Measurements from ENCODE around the gene NDUFA1.
"Not testable (repeated sequence)": the region's sequence is repeated elsewhere in the genome, so short reads cannot be mapped to it uniquely, and the experiment has no call there.

The NDUFA1 gene

DNA sequence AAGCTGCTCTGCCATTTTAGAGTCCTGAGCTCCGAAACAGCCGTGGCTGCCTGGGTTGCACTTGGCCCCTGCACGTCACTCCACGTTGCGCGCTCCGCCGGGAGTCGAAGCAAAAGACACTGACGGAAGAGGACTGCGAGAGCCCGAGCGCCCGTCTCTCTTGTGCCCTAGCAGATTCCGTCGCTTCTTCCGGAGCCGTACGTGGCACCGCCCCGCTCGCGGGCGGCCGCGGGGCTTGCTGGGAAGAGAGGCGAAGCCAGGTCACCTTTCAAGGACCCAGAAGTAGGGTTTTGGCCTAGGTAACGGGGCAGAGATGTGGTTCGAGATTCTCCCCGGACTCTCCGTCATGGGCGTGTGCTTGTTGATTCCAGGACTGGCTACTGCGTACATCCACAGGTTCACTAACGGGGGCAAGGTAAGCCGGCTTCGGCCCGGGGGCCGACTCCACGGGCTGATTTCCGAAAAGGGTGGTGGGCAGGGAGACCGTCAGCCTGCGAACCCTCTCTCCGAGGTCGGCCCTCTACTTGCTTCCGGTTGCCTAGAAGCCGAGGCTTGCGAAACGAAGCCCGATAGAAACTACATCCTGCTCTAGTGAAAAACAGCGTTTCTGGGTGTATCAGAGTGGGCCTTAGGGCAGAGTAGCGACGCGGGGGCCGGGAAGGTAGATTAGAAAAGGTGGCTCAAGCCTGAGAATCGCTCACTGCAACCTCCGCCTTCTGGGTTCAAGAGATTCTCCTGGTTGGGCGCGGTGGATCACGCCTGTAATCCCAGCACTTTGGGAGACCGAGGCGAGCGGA is at the start of gene NDUFA1, which contains the start of gene RNF113A:
TSS of gene NDUFA1 (plus strand) at position 234 of the 797 bp plus-strand sequence. CDS start at position 314, 80 bp downstream.
TSS of gene RNF113A (minus strand) at position 135 of the 797 bp plus-strand sequence. CDS start at position 15, 120 bp downstream.
- DNase-seq, result no peak

- not testable (repeated sequence) for DNase-seq
These were observed 47.4 kb upstream of the NDUFA1 start for GRCh38 chrX:119824221-119824620.

DNA sequence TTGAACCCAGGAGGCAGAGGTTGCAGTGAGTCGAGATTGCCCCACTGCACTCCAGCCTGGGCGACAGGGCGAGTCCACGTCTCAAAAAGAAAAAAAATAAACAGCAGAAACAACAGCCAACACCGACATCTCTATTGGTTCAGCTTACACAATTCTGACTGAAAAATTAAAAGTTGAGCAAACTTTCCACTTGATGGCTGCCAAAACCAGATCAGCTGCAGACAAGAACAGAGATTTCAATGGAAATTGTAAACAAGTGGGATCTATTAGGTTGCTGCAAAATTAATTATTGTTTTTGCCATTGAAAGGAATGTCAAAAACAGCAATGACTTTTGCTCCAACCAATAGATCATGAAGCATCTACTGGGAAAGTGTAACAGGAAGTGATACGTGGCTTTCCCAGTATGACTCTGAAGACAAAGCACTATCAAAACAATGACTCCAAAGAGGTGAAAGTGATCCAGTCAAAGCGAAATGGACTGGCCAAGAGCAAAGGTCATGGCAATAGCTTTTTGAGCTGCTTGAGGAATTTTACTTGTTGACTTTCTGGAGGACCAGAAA is 45.2 kb upstream of the NDUFA1 start:
- no peak for DNase-seq

- DNase-seq, result no peak
These were observed 43.2 kb upstream of the NDUFA1 start for GRCh38 chrX:119828446-119828845.

DNA sequence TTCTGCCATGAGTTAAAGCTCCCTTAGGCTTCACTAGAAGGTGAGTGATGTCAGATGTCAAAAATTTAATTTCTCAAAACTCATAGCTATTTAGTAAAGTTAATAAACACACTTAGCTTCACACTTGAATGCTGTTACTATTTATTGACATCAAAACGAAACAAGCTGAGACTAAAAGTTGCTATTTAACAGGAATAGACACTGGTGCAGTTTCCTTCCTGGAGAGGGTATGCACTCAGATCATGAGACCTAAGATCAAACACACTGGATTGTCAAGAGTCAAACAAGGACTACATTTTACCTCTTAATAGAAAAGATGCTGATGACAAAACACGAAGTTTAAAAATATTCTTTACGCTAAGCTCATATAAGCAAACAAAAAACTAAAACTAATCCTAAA is 37.7 kb upstream of the NDUFA1 start:
- DNase-seq, result no peak

DNA sequence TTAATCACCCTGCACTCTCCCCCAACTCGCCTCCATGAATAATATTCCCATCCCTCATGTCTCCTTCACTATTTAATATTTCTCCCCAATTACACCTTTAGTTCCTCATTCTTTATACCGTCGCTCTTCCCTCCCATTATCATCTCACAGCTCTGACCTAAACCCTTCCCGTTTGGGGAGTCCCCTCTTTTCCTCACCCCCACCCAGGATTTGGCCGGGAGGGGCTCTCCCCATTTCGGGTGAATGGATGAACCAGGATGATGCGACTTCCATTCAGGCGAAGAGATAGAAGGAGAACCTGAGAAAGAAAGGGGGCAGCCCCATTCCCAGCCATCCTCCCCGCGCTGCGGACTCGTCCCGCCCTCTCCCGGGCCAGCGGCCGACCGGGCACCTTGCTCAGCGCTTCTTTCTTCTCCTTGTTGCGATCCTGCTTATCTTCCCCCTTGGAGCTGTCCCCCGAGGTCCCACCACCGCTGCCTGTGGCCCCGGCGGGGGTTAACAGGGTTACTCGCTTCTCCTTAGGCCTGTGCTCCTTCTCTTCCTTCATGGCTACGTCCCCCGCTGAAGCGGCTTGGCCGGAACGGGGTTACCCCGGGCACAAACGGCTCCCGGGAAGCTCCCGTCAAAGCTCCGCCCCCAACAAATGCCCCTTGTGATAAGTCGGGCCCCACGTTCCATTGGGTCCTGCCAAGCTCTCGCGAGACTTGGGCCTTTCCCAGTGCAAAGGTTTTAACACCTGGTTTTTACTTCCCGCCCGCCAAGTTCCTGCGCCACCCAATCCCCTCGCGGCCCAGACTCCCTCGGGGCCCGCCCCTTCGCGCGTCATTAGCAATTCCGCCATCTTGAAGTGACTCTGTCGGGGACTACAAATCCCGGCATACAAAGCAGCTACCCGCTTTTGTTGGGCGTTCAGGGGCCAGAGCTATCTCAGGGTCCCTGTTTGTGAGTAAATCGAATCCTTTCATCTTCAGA is 19.0 kb upstream of the NDUFA1 start, which contains the start of gene UPF3B:
TSS of gene UPF3B (minus strand) at position 582 of the 972 bp plus-strand sequence. CDS start at position 547, 35 bp downstream.
- DNase-seq, result peak; percentile 32

DNA sequence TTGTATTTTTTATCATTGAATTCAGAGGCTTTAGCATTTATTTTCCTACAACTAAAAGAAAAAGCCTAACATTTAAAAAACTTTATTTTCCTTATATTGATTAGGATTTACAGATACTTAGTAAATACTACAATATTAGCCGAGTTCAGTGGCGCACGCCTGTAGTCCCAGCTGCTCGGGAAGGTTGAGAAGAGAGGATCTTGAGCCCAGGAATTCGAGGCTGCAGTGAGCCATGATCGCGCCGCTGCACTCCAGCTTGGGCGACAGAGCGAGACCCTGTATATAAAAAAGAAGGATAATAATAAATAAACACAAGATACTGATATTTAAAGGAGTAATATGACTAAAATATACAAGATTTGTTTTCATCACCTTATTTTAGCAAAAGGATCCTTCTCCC is 18.2 kb upstream of the NDUFA1 start:
- no peak for DNase-seq

DNA sequence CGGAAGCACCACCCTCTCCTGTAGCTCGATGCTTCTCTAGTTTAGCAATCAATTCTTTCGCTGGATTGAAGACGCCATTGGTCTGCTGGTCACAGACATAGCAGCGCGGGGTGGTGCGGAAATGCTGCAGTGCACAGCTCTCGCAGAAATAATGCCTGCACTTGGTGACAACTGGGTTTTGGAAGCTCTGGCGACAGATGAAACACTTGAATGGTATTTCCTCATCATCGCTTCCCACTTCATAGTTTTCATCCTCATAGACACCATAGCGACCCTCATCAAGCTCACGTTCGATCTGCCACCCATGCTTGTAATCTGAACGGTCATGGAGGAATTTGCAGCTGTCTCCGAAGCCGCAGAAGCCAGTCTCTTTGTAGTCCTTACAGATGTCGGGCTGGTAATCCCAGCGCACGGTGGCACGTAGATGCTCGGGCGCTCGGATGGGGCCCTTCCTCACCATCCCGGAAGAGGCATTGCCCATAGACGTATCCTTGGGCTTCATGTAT is 953 bp upstream of the NDUFA1 start:
- DNase-seq, result no peak

DNA sequence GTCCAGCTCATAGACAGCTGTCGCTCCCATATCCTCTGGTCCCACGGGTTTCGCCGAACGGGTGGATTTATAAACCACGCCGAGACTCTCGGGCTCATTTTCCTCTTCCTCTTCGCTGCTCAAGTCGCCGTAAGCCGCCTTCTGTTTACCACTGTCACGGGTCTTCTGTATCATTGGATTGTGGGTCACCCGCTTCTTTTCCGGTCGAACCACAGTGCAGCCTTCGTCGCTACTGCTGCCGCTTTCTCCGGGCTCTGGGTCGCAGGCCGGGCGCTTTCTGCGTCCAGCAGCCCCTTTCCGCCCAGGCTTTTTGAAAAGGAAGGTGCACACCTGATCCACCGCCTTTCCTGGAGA is 410 bp upstream of the NDUFA1 start:
- DNase-seq, result no peak

GRCh38 chrX:119878740-119879139 is 7.1 kb downstream of the NDUFA1 start:
- no peak for DNase-seq

GRCh38 chrX:119880076-119880475 is 8.4 kb downstream of the NDUFA1 start:
- no peak for DNase-seq

GRCh38 chrX:119880552-119881437 is 9.2 kb downstream of the NDUFA1 start:
- DNase-seq, result peak; percentile 53

GRCh38 chrX:119885554-119886428 is 14.2 kb downstream of the NDUFA1 start:
- no peak for DNase-seq

GRCh38 chrX:119887721-119888425 is 16.2 kb downstream of the NDUFA1 start:
- no peak for DNase-seq

DNA sequence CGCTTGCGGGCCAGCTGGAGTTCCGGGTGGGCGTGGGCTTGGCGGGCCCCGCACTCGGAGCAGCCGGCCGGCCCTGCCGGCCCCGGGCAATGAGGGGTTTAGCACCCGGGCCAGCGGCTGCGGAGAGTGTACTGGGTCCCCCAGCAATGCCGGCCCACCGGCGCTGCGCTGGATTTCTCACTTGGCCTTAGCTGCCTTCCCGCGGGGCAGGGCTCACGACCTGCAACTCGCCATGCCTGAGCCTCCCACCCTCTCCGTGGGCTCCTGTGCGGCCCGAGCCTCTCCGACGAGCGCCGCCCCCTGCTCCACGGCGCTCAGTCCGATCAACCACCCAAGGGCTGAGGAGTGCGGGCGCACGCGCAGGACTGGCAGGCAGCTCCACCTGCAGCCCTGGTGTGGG is 19.0 kb downstream of the NDUFA1 start:
- not testable (repeated sequence) for DNase-seq

DNA sequence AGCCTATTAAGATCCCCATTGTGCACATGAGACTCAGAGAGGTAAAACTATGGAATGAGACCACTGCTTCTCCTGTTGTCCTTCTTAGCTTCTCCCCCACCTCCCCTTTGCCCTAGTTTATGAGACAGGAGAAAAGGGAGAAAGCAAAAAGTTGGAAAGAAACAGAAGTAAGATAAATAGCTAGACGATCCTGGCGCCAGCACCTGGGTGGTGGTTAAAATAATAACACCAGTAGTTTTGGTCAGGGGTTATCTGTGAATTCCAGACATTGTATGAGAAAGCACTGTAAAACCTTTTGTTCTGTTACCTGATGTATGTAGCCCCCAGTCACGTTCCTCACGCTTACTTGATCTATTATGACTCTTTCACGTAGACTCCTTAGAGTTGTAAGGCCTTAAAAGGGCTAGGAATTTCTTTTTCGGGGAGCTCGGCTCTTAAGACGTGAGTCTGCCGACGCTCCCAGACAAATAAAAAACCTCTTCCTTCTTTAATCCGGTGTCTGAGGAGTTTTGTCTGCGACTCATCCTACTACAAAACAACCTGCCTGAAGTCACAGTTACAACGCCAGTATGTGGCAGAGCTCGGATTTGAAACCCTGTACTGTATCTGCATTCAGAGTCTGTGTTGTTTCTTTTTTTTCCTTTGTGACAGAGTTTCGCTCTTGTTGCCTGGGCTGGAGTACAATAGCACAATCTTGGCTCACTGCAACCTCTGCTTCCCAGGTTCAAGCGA is 20.5 kb downstream of the NDUFA1 start:
- DNase-seq, result not testable (repeated sequence)

DNA sequence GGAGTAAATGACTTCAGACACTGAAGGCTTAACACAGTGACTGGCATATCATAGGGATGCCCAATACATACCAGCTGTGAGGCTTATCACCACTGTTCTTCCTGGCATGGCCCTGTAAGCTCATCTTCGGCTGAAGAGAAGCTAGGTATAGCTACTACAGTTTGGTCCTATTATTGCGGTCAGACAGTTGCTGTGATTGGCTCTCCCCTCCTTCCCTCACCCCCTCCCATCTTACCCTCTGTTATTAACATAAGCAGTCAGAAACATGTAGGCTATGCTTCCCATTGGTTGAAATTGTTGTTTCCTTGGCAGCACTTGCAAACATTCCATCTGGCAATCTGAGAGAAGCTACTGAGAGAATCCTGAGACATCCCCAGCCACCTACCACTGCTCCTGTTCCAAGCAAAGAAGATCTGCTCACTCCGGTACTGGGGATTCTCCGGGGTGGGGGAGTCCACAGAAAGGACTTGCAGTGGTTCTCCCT is 24.3 kb downstream of the NDUFA1 start, which contains the start of gene AKAP14:
TSS of gene AKAP14 (plus strand) at position 51 of the 484 bp plus-strand sequence. CDS start 7,331 bp downstream, outside the sequence.
- no peak for DNase-seq

DNA sequence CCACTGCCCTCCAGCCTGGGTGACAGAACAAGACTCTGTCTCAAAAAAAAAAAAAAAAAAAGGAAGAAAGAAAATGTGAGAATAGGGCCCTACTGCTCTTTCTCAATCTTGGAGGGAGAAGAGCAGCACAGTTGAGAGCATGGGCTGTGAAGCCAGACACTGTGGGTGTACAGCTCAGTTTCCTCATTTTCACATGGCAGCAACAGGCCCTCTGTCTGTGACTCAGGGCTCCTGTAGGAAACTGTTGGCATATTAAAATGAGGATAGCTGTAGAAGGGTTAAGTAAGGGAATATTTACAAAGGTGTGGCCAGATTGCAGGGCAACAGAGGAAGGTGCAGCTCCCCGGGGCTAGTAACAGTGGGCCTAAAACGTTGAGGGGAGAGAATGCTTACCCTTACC is 27.5 kb downstream of the NDUFA1 start:
- DNase-seq, result no peak

DNA sequence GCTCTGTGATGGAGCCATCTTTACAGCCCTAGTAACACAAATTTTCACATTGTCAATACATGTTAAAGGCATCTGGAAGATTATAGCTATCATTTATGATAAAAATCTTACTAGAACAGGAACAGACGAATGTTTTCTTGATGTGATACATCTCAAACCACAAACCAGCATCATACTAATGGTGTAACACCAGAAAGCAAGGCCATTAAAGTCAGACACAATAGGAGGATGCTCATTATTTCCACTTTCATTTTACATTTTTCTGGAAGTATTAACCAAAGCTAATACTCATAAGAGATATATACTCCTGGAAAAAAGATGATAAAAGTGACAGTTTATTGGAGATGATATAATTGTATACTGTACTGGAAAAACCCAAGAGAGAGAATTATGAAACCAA is 29.3 kb downstream of the NDUFA1 start:
- no peak for DNase-seq
